CD4-positive, alpha-beta T cell (primary cell): ENCODE measurements around the gene ZNF19. TPM values are rescaled to one million over a fixed set of nuclear protein-coding genes. Genes with fewer than 3 reads are reported as not detected.

Experiments used
- ATAC-seq: fragments of 200-7000 bp; cut with Tn5 transposase; one replicate; pipeline ENCODE4 v1.10.0; 2022; ENCODE audit warnings: mild to moderate bottlenecking; ENCODE audit not compliant: poor library complexity
- CTCF ChIA-PET: fragments of 350-600 bp; sonication (Branson Sonifier 250); formaldehyde crosslinking; loops from one replicate; lab custom pipeline; 2021; ENCODE audit warnings: antibody characterized with exemption, inconsistent platforms; lab: Charles Lee
- POLR2A ChIA-PET: fragments of 350-600 bp; sonication (Branson Sonifier 250); formaldehyde crosslinking; loops from one replicate; lab custom pipeline; 2021; ENCODE audit warnings: antibody characterized with exemption, inconsistent platforms; lab: Charles Lee
- DNase-seq, 14 experiments: peaks; one replicate each; pipeline ENCODE4 v3.0.0-alpha.2; 2013 to 2020; ENCODE audit warnings: mixed read lengths in 2 of 14
- H3K27ac ChIP-seq, 2 donors: one replicate each; pipeline versions ENCODE4 v1.5.1 to v1.7.0; 2013; ENCODE audit warnings: low read length in 2 of 2, low read depth in 1 of 2, mild to moderate bottlenecking in 1 of 2
- H3K27me3 ChIP-seq, 2 experiments: 1 replicate in 1 of 2; 2 replicates in 1 of 2; pipeline versions ENCODE4 v1.6.1 to v1.7.0; 2013; ENCODE audit warnings: low read length in 2 of 2, control low read depth in 1 of 2, mild to moderate bottlenecking in 1 of 2, moderate library complexity in 1 of 2; ENCODE audit not compliant: insufficient read depth in 2 of 2, control insufficient read depth in 1 of 2
- H3K36me3 ChIP-seq: one replicate; pipeline ENCODE4 v1.6.1; 2013; ENCODE audit warnings: low read length, control low read depth; ENCODE audit not compliant: insufficient read depth
- H3K4me1 ChIP-seq: one replicate; pipeline ENCODE4 v1.6.1; 2013; ENCODE audit warnings: low read length, control low read depth; ENCODE audit not compliant: insufficient read depth
- H3K4me3 ChIP-seq: one replicate; pipeline ENCODE4 v1.5.1; 2013; ENCODE audit warnings: mild to moderate bottlenecking, low read length, moderate library complexity
- H3K9me3 ChIP-seq, 2 experiments: 1 replicate in 1 of 2; 2 replicates in 1 of 2; pipeline versions ENCODE4 v1.6.1 to v1.7.0; 2013; ENCODE audit warnings: low read length in 2 of 2, mild to moderate bottlenecking in 2 of 2, control low read depth in 1 of 2, moderate library complexity in 1 of 2; ENCODE audit not compliant: control insufficient read depth in 1 of 2, insufficient read depth in 1 of 2
- H3K27ac Mint-ChIP-seq: one replicate; pipeline ENCODE4 v1.8.0; 2020; ENCODE audit warnings: mixed read lengths
- H3K27me3 Mint-ChIP-seq: one replicate; pipeline ENCODE4 v1.8.0; 2021; ENCODE audit warnings: mixed read lengths
- H3K36me3 Mint-ChIP-seq: one replicate; pipeline ENCODE4 v1.8.0; 2021; ENCODE audit warnings: low read depth, mixed read lengths
- H3K4me1 Mint-ChIP-seq: one replicate; pipeline ENCODE4 v1.8.0; 2021; ENCODE audit warnings: low read depth, mixed read lengths
- H3K4me3 Mint-ChIP-seq: one replicate; pipeline ENCODE4 v1.8.0; 2020; ENCODE audit warnings: mild to moderate bottlenecking, mixed read lengths
- H3K9me3 Mint-ChIP-seq: one replicate; pipeline ENCODE4 v1.8.0; 2020; ENCODE audit warnings: mixed read lengths
- intact Hi-C, 2 experiments: fragments of 100-400 bp; cut with DNase I in 1 of 2; cut with micrococcal nuclease in 1 of 2; formaldehyde crosslinking; loops; one replicate each; pipeline versions ENCODE4 v1.15.1 to v1.9.0; 2023 to 2025; cut with DNase I, micrococcal nuclease
- total RNA-seq, 174 experiments: library from RNA in 2 of 174; stranded (reverse) in 2 of 174; gene quantifications; one replicate each; pipeline ENCODE4 v1.2.3 and lab custom pipeline; 2021 to 2026
- TF ChIP-seq, protein P1 (sequence below): fragments of 200-600 bp; IDR thresholded peaks from one replicate; pipeline ENCODE4 v1.8.0; 2022; ENCODE audit warnings: antibody characterized with exemption, mild to moderate bottlenecking

Gene ZNF19
- total RNA-seq, 2 experiments from 2014 or later = 4.6 to 6.4 TPM

GRCh38 chr16:71493213-71493612, 4.1 kb upstream of the ZNF19 start:
- no peaks in the 10 kb centered on the region for H3K27me3 ChIP-seq
- Mint-ChIP-seq H3K36me3 (no peaks in the 10 kb centered on the region), H3K4me3 (no peak overlapping the region), H3K4me1 (no peaks in the 10 kb centered on the region), H3K9me3 (no peaks in the 10 kb centered on the region), H3K27ac (no peak overlapping the region), H3K27me3 (peaks cover 4% of the 10 kb centered on the region)
- H3K27ac ChIP-seq = no peak overlapping the region
- DNase-seq (no peak), ATAC-seq (no peak)
- intact Hi-C loops = no loop called here
- no peaks in the 10 kb centered on the region for H3K9me3 ChIP-seq
- H3K4me3 ChIP-seq = no peak overlapping the region
- H3K4me1 ChIP-seq = no peaks in the 10 kb centered on the region
- ChIA-PET POLR2A (no interaction called here), CTCF (no interaction called here)
- TF ChIP-seq, protein P1, sequence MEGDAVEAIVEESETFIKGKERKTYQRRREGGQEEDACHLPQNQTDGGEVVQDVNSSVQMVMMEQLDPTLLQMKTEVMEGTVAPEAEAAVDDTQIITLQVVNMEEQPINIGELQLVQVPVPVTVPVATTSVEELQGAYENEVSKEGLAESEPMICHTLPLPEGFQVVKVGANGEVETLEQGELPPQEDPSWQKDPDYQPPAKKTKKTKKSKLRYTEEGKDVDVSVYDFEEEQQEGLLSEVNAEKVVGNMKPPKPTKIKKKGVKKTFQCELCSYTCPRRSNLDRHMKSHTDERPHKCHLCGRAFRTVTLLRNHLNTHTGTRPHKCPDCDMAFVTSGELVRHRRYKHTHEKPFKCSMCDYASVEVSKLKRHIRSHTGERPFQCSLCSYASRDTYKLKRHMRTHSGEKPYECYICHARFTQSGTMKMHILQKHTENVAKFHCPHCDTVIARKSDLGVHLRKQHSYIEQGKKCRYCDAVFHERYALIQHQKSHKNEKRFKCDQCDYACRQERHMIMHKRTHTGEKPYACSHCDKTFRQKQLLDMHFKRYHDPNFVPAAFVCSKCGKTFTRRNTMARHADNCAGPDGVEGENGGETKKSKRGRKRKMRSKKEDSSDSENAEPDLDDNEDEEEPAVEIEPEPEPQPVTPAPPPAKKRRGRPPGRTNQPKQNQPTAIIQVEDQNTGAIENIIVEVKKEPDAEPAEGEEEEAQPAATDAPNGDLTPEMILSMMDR = no peak
- H3K36me3 ChIP-seq = no peaks in the 10 kb centered on the region

GRCh38 chr16:71492786-71493185, 3.7 kb upstream of the ZNF19 start:
- Histone ChIP-seq H3K9me3 (no peaks in the 10 kb centered on the region), H3K27me3 (no peaks in the 10 kb centered on the region), H3K36me3 (no peaks in the 10 kb centered on the region), H3K4me3 (no peak overlapping the region), H3K4me1 (no peaks in the 10 kb centered on the region), H3K27ac (no peak overlapping the region)
- Mint-ChIP-seq H3K4me1 (no peaks in the 10 kb centered on the region), H3K27me3 (peaks cover 4% of the 10 kb centered on the region), H3K4me3 (no peak overlapping the region), H3K36me3 (no peaks in the 10 kb centered on the region), H3K27ac (no peak overlapping the region), H3K9me3 (no peaks in the 10 kb centered on the region)
- ChIA-PET CTCF (no interaction called here), POLR2A (no interaction called here)
- intact Hi-C loops = no loop called here
- no peak for ATAC-seq
- TF ChIP-seq, protein P1 = no peak
- no peak for DNase-seq

GRCh38 chr16:71491054-71491453, 1.9 kb upstream of the ZNF19 start:
- ATAC-seq (no peak), DNase-seq (no peak)
- CTCF ChIA-PET = interaction anchor here (1.4 to 1.6 kb wide), 2 partner anchors 33 to 78 kb away, joined by 3 to 4 read pairs; no protein-coding TSS in a partner anchor
- no peak overlapping the region for H3K4me3 Mint-ChIP-seq
- no peak overlapping the region for H3K27ac Mint-ChIP-seq
- no peaks in the 10 kb centered on the region for H3K36me3 Mint-ChIP-seq
- H3K4me1 Mint-ChIP-seq = no peaks in the 10 kb centered on the region
- no peak overlapping the region for H3K27ac ChIP-seq
- intact Hi-C loops = no loop called here
- no peaks in the 10 kb centered on the region for H3K4me1 ChIP-seq
- TF ChIP-seq, protein P1 = no peak
- no peak overlapping the region for H3K4me3 ChIP-seq
- H3K27me3 Mint-ChIP-seq = peaks cover 4% of the 10 kb centered on the region
- POLR2A ChIA-PET = no interaction called here
- no peaks in the 10 kb centered on the region for H3K9me3 Mint-ChIP-seq
- no peaks in the 10 kb centered on the region for H3K36me3 ChIP-seq
- no peaks in the 10 kb centered on the region for H3K27me3 ChIP-seq
- no peaks in the 10 kb centered on the region for H3K9me3 ChIP-seq
